GM12891 (cell line): ENCODE results near the gene STARD10.

Experiments used
- POLR2A ChIP-seq: IDR thresholded peaks from 2 replicates; pipeline ENCODE4 v1.6.1; 2011; ENCODE audit warnings: low read depth, low read length, control low read depth
- POLR2AphosphoS5 ChIP-seq: IDR thresholded peaks from 2 replicates; pipeline ENCODE4 v1.6.1; 2011; ENCODE audit warnings: low read depth, low read length, control low read depth

GRCh38 chr11:72750556-72751115, 43.2 kb downstream of the STARD10 start:
- TF ChIP-seq POLR2A: no peak
- no peak for TF ChIP-seq POLR2AphosphoS5
